OCI-LY3 (cell line): ENCODE results near the gene AGPAT1.

ENCODE experiments used
- H2AFZ ChIP-seq: fragments of 200-600, 300-600 bp; shearing (Covaris generic); 2 replicates; pipeline ENCODE4 v1.6.0; 2014; ENCODE audit warnings: antibody characterized with exemption, low read depth, low read length
- H3K27ac ChIP-seq: fragments of 200-600, 300-600 bp; sonication (generic); 2 replicates; pipeline ENCODE4 v1.5.1; 2014; ENCODE audit warnings: mild to moderate bottlenecking, low read length, moderate library complexity, mixed read lengths
- H3K27me3 ChIP-seq: fragments of 200-600, 300-600 bp; sonication (generic); 2 replicates; pipeline ENCODE4 v1.6.1; 2014; ENCODE audit warnings: low read depth, low read length, mixed read lengths
- H3K36me3 ChIP-seq: fragments of 200-600, 300-600 bp; sonication (generic); replicated peaks from 2 replicates; pipeline ENCODE3; 2014; ENCODE audit warnings: low read depth, low read length, mixed read lengths
- H3K4me1 ChIP-seq: fragments of 300-600, 200-600 bp; sonication (generic); 2 replicates; pipeline ENCODE4 v1.6.1; 2014; ENCODE audit warnings: low read length, mixed read lengths
- H3K4me2 ChIP-seq: fragments of 200-600, 300-600 bp; sonication (generic); 2 replicates; pipeline ENCODE4 v1.6.1; 2014; ENCODE audit warnings: low read length, mixed read lengths
- H3K4me3 ChIP-seq: fragments of 300-600, 200-600 bp; sonication (generic); 2 replicates; pipeline ENCODE4 v1.5.1; 2014; ENCODE audit warnings: antibody characterized with exemption, mild to moderate bottlenecking, low read length, moderate library complexity
- H3K79me2 ChIP-seq: fragments of 300-600, 200-600 bp; shearing (Covaris generic); 2 replicates; pipeline ENCODE4 v1.6.1; 2014; ENCODE audit warnings: mild to moderate bottlenecking, low read length, mixed read lengths
- H3K9ac ChIP-seq: fragments of 300-600, 200-600 bp; shearing (Covaris generic); 2 replicates; pipeline ENCODE4 v1.6.0; 2014; ENCODE audit warnings: mild to moderate bottlenecking, low read length, moderate library complexity
- H3K9me3 ChIP-seq: fragments of 200-600, 300-600 bp; shearing (Covaris generic); 2 replicates; pipeline ENCODE4 v1.6.1; 2014; ENCODE audit warnings: low read length, mixed read lengths; ENCODE audit not compliant: insufficient read depth
- H4K20me1 ChIP-seq: fragments of 200-600, 300-600 bp; sonication (generic); 2 replicates; pipeline ENCODE4 v1.6.1; 2016; ENCODE audit warnings: low read length, mixed read lengths; ENCODE audit not compliant: insufficient read depth
- CTCF ChIP-seq: fragments of 200-600, 300-600 bp; sonication (generic); IDR thresholded peaks from 2 replicates; pipeline ENCODE4 v1.5.1; 2014; ENCODE audit warnings: antibody characterized with exemption, low read length, low read depth
- EZH2phosphoT487 ChIP-seq: fragments of 200-600 bp; shearing (Covaris generic); IDR thresholded peaks from 2 replicates; pipeline ENCODE4 v1.6.1; 2018; ENCODE audit warnings: antibody characterized with exemption, mixed run types, low read depth

The AGPAT1 gene

DNA sequence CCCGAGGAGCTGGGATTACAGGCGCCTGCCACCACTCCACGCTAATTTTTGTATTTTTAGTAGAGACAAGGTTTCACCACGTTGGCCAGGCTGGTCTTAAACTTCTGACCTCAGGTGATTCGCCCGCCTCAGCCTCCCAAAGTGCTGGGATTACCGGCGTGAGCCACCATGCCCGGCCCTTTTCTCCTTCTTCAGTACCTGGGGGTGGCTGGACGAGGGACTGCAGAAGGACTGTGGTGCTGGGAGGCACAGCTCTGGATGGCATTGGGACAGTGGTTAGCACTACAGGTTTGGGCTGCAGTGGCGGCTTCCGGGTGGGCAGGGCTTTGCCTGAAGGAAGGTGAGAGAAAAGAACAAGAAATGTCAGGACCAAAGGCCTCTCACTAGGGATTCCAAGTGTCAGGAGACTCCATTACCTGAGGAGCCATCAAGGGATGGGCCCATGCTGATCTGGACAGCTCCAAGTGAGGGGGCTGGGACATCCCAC, 55.3 kb downstream of the AGPAT1 start:
- Histone ChIP-seq H3K27me3 (no peaks in the 10 kb centered on the region), H3K4me3 (no peak overlapping the region), H3K79me2 (no peaks in the 10 kb centered on the region), H3K27ac (no peak overlapping the region), H3K4me1 (no peaks in the 10 kb centered on the region; the same call in 1 of the 2 replicates), H3K9ac (no peak overlapping the region), H3K36me3 (peaks cover 9% of the 10 kb centered on the region), H4K20me1 (no peaks in the 10 kb centered on the region), H3K9me3 (no peaks in the 10 kb centered on the region), H3K4me2 (no peak overlapping the region), H2AFZ (no peak overlapping the region)
- TF ChIP-seq EZH2phosphoT487 = no peak
- TF ChIP-seq CTCF = no peak

DNA sequence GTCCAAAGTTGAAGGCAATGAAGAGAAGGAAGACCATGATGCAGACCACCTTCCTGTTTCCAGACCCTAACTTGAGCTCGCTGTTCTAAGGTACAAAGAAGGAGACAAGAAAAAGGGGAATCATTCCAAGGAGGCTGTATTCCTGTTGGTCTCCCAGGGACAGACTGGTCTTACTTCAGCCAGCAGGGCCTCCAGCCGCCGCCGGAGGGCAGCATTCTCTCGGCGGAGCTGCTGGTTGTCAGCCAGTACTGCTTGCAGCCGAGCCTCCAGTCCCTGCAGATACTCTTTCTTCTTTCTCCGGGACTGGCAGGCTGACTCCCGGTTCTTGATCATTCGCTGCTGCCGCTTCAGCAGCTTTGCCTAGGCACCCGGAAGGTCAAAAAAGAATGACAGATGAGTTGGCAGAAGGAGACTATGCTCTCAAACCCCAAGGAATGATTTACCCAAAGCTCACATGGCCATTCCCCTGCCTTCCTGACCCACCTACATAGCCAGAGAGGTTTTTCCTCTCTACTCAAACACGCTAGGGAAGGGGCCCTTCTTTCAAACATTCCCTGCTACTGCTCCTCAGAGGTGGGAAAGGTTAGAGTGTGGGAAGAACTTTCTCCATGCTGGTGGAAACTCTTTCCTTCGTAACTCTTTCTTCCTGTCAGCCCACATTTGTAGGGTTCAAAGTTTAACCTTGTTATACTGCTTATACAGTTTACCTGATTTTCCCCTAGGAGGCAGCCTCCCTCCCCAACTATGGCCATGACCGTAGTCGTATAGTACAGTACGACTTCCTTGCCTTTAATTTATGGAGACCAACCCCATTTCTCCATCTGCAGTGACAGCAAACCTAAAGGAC, 56.9 kb downstream of the AGPAT1 start:
- no peaks in the 10 kb centered on the region; the same call in 1 of the 2 replicates for H3K4me1 ChIP-seq
- H3K36me3 ChIP-seq = peaks cover 9% of the 10 kb centered on the region
- no peaks in the 10 kb centered on the region for H3K27me3 ChIP-seq
- no peak overlapping the region for H3K9ac ChIP-seq
- H3K79me2 ChIP-seq = no peaks in the 10 kb centered on the region
- no peak overlapping the region for H3K4me2 ChIP-seq
- no peak overlapping the region for H3K27ac ChIP-seq
- no peaks in the 10 kb centered on the region for H3K9me3 ChIP-seq
- H4K20me1 ChIP-seq = no peaks in the 10 kb centered on the region
- no peak overlapping the region for H3K4me3 ChIP-seq
- no peak overlapping the region for H2AFZ ChIP-seq
- TF ChIP-seq EZH2phosphoT487 (no peak), CTCF (peak; percentile 77)
